ENCODE data around the gene SPSB1.

DNA sequence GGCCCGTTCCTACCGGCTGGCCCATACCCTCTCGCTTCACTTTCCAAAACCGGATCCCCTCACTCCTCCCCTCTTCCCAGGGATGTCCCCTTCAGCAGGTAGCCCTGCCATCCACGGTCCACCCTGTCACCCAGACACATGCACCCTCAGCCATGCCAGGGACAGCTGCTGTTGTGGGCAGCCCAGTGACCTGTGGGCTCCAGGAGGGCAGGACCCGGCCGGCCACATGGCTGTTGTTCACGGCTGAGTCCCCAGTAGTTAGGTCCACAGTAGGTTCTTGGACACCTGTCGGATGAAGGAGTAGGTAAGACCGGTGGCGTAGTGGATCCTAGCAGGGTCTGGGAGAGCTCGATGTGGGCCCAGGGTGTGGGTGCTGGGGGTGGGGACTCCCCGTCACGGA lies 12.5 kb downstream of the SPSB1 start:
- TF ChIP-seq, protein P1, sequence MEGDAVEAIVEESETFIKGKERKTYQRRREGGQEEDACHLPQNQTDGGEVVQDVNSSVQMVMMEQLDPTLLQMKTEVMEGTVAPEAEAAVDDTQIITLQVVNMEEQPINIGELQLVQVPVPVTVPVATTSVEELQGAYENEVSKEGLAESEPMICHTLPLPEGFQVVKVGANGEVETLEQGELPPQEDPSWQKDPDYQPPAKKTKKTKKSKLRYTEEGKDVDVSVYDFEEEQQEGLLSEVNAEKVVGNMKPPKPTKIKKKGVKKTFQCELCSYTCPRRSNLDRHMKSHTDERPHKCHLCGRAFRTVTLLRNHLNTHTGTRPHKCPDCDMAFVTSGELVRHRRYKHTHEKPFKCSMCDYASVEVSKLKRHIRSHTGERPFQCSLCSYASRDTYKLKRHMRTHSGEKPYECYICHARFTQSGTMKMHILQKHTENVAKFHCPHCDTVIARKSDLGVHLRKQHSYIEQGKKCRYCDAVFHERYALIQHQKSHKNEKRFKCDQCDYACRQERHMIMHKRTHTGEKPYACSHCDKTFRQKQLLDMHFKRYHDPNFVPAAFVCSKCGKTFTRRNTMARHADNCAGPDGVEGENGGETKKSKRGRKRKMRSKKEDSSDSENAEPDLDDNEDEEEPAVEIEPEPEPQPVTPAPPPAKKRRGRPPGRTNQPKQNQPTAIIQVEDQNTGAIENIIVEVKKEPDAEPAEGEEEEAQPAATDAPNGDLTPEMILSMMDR (IDR thresholded peaks at IDR 0.05), result no peak
- no peak for TF ChIP-seq POLR2A (IDR thresholded peaks at IDR 0.05)

Data from right lobe of liver (tissue), 4 donors.